Lower leg skin (tissue), 4 donors: Measurements from ENCODE around the gene DNAH9. TPM values are rescaled to one million over a fixed set of nuclear protein-coding genes. Genes with fewer than 3 reads are reported as not detected.
A peak's percentile ranks its signal among the peaks of the same experiment; 100 is the strongest.

Experiments
- DNase-seq, 2 donors: peaks; one replicate each; pipeline ENCODE4 v3.0.0-alpha.2; 2019; ENCODE audit warnings: low spot score in 2 of 2
- H3K4me3 ChIP-seq: fragments of 200-600 bp; sonication (generic); 2 replicates; pipeline ENCODE4 v1.5.1; 2017; ENCODE audit warnings: mild to moderate bottlenecking, low read depth; ENCODE audit not compliant: poor library complexity, severe bottlenecking
- CTCF ChIP-seq, 3 donors: fragments of 450-650 bp; IDR thresholded peaks; one replicate each; pipeline ENCODE4 v1.5.1; 2016; ENCODE audit warnings: antibody characterized with exemption in 3 of 3, mild to moderate bottlenecking in 3 of 3, moderate library complexity in 2 of 3
- POLR2A ChIP-seq, 2 donors: fragments of 450-650 bp; IDR thresholded peaks; one replicate each; pipeline ENCODE4 v1.6.1; 2016 to 2017; ENCODE audit warnings: antibody characterized with exemption in 2 of 2, mild to moderate bottlenecking in 1 of 2, moderate library complexity in 1 of 2
- WGBS, 2 donors: methylation state at CpG; one replicate each; pipeline ENCODE4 v1.1.5; 2018; 5-methylcytosine and 5-hydroxymethylcytosine counted together
- intact Hi-C: fragments of 100-400 bp; cut with DNase I; formaldehyde crosslinking; loops from one replicate; pipeline ENCODE4 v1.15.0; 2023; ENCODE audit warnings: low total_unique reads
- total RNA-seq, 4 donors: library from RNA; depleted of rRNA; stranded (reverse); fragments of >200 nt; gene quantifications; one replicate each; pipeline ENCODE4 v1.1.0, GENCODE V29; 2016

Gene DNAH9
- total RNA-seq, 4 donors from 2014 or later, result 1.9 to 2.6 (median 2.3) TPM

- TF ChIP-seq CTCF (IDR thresholded peaks at IDR 0.05), result no peak
- no peak for TF ChIP-seq POLR2A (IDR thresholded peaks at IDR 0.05)
- intact Hi-C loops, result no loop called here
- H3K4me3 ChIP-seq, result no peak overlapping the region
- WGBS, 2 donors, result 85 to 92% methylated on average over 5 of the region's 5 CpGs
- DNase-seq, result no peak
These were observed 16.1 kb upstream of the DNAH9 start for GRCh38 chr17:11582217-11582616.

- TF ChIP-seq CTCF (IDR thresholded peaks at IDR 0.05) (no peak), POLR2A (IDR thresholded peaks at IDR 0.05) (no peak)
- no peak for DNase-seq
- WGBS, 2 donors, result 79 to 100% methylated on average over 3 to 6 of the region's 9 CpGs
- no peak overlapping the region for H3K4me3 ChIP-seq
- intact Hi-C loops, result no loop called here
These were observed 14.8 kb upstream of the DNAH9 start for GRCh38 chr17:11583306-11583992.

- no peak for DNase-seq
- TF ChIP-seq POLR2A (IDR thresholded peaks at IDR 0.05) (no peak), CTCF (IDR thresholded peaks at IDR 0.05) (no peak)
- intact Hi-C loops, result no loop called here
- WGBS, 2 donors, result 57 to 59% methylated on average over 3 of the region's 3 CpGs
- H3K4me3 ChIP-seq, result no peak overlapping the region
These were observed 8.6 kb upstream of the DNAH9 start for GRCh38 chr17:11589716-11590115.

- H3K4me3 ChIP-seq, result no peak overlapping the region
- 56 to 57% methylated on average over 5 of the region's 5 CpGs for WGBS, 2 donors
- no peak for DNase-seq
- intact Hi-C loops, result no loop called here
- TF ChIP-seq POLR2A (IDR thresholded peaks at IDR 0.05) (no peak), CTCF (IDR thresholded peaks at IDR 0.05) (no peak)
These were observed 3.4 kb downstream of the DNAH9 start for GRCh38 chr17:11601661-11602060.

- no peak overlapping the region for H3K4me3 ChIP-seq
- peak in 1 of 2 donors; percentile 52 for DNase-seq
- TF ChIP-seq POLR2A (IDR thresholded peaks at IDR 0.05) (no peak), CTCF (IDR thresholded peaks at IDR 0.05) (no peak)
- intact Hi-C loops, result no loop called here
- WGBS, 2 donors, result 19 to 24% methylated on average over 6 of the region's 6 CpGs
These were observed 10.1 kb downstream of the DNAH9 start for GRCh38 chr17:11608396-11608795.
